22Rv1 (cell line): ENCODE measurements around the gene HESX1.

ENCODE experiments used
- H3K27ac ChIP-seq: fragments of 450-650 bp; 2 replicates; pipeline ENCODE4 v1.5.1; 2017
- CTCF ChIP-seq: fragments of 450-650 bp; IDR thresholded peaks from 2 replicates; pipeline ENCODE4 v1.5.1; 2017; ENCODE audit warnings: mild to moderate bottlenecking
- ZFX ChIP-seq: fragments of 450-650 bp; IDR thresholded peaks from 2 replicates; pipeline ENCODE4 v1.6.1; 2017; ENCODE audit warnings: antibody characterized with exemption, borderline replicate concordance

Gene HESX1

GRCh38 chr3:57152151-57153143, 47.3 kb downstream of the HESX1 start:
- no peak for TF ChIP-seq ZFX
- no peak for TF ChIP-seq CTCF
- no peak overlapping the region for H3K27ac ChIP-seq

- H3K27ac ChIP-seq: no peak overlapping the region
Observed at GRCh38 chr3:57151749-57152148, 48.0 kb downstream of the HESX1 start.

GRCh38 chr3:57151021-57151449, 48.7 kb downstream of the HESX1 start:
- no peak overlapping the region for H3K27ac ChIP-seq
- TF ChIP-seq ZFX: no peak
- TF ChIP-seq CTCF: no peak

More at GRCh38 chr3:57151749-57152148, 48.0 kb downstream of the HESX1 start:
- TF ChIP-seq ZFX (no peak), CTCF (no peak)

- TF ChIP-seq ZFX: no peak
- no peak for TF ChIP-seq CTCF
- H3K27ac ChIP-seq: no peak overlapping the region
Observed at GRCh38 chr3:57150113-57150581, 49.6 kb downstream of the HESX1 start.
